Memory B cell (primary cell): ENCODE measurements around the gene INKA2.

ENCODE experiments used
- ATAC-seq: fragments of 150-1000 bp; cut with Tn5 transposase; 2 replicates; pipeline ENCODE4 v1.10.0; 2021; ENCODE audit warnings: low read depth, mild to moderate bottlenecking, moderate library complexity
- DNase-seq, 2 donors: peaks; one replicate each; pipeline ENCODE4 v3.0.0; 2022; ENCODE audit warnings: low spot score in 2 of 2
- H3K27ac Mint-ChIP-seq: one replicate; pipeline ENCODE4 v1.8.0; 2022; ENCODE audit warnings: mild to moderate bottlenecking, moderate library complexity, mixed read lengths
- H3K27me3 Mint-ChIP-seq: one replicate; pipeline ENCODE4 v1.8.0; 2022; ENCODE audit warnings: mixed read lengths
- H3K36me3 Mint-ChIP-seq: one replicate; pipeline ENCODE4 v1.8.0; 2022; ENCODE audit warnings: mild to moderate bottlenecking, mixed read lengths
- H3K4me1 Mint-ChIP-seq: one replicate; pipeline ENCODE4 v1.8.0; 2022; ENCODE audit warnings: mixed read lengths
- H3K4me3 Mint-ChIP-seq: one replicate; pipeline ENCODE4 v1.8.0; 2022; ENCODE audit warnings: mild to moderate bottlenecking, moderate library complexity, mixed read lengths
- H3K9me3 Mint-ChIP-seq: one replicate; pipeline ENCODE4 v1.8.0; 2022; ENCODE audit warnings: mixed read lengths

The INKA2 gene

DNA sequence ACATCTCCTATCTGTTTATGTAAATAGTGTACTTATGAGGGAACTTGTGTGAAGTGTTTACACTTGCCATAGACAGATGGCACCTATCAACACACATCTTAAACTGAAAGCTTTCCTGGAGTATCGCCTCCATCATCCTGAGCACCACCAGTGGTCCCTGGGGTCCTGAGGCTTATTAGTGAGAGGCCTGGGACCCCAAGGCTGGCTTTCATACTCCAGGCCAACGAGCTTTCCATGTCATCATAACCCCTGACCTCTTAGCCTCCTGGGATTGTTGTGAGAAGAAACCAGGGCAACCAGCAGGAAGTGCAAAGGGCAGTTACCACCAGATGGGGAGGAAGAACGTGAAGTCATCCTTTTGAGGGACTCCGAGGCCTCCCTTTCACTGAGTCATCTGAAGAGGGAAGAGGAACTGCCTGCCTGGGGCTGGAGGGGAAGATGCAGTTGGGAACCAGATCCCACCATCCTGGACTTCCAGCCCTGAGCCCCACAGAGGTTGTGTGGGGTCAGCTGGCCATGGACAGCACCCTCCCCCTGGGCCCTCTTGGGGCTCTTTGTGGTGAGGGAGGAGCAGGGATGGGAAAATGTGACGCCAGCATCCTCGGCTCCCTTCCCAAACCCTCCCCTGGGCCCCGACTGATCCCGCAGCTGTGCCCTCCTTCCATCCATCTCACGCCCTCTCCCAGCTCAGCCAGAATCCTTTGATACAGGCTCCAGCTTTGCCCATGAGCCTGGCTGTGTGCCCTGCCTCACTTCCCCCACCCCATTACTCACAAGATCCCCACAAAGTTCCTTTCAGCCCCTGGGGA lies 5.8 kb downstream of the INKA2 start:
- H3K4me3 Mint-ChIP-seq = no peak overlapping the region
- no peaks in the 10 kb centered on the region for H3K9me3 Mint-ChIP-seq
- H3K27me3 Mint-ChIP-seq = no peaks in the 10 kb centered on the region
- H3K27ac Mint-ChIP-seq = no peak overlapping the region
- no peak for DNase-seq
- H3K4me1 Mint-ChIP-seq = peaks cover 9% of the 10 kb centered on the region
- H3K36me3 Mint-ChIP-seq = no peaks in the 10 kb centered on the region
- no peak for ATAC-seq

DNA sequence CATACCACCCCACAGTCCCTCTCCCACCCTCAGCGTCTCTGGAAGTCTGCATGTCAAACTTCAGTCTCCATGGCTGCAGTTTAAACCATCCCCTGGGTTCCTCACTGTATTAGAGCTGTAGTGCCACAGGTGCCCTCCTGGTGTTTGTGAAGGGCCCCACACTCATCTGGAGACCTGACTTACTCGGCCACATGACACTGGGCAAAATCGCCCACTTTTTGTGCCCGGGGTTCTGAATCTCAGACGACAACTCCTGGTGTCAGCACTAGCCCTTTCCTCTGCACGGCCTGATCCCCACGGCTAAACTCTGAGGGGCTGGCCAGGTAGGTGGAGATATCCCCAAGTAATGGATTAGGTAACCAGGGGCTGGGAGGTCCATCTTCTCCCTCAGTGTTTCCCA lies 6.5 kb downstream of the INKA2 start:
- no peaks in the 10 kb centered on the region for H3K27me3 Mint-ChIP-seq
- H3K4me1 Mint-ChIP-seq = peaks cover 4% of the 10 kb centered on the region
- DNase-seq (no peak), ATAC-seq (no peak)
- H3K27ac Mint-ChIP-seq = no peak overlapping the region
- H3K36me3 Mint-ChIP-seq = no peaks in the 10 kb centered on the region
- no peak overlapping the region for H3K4me3 Mint-ChIP-seq
- H3K9me3 Mint-ChIP-seq = no peaks in the 10 kb centered on the region

- Mint-ChIP-seq H3K4me3 (no peak overlapping the region), H3K27me3 (no peaks in the 10 kb centered on the region), H3K27ac (no peak overlapping the region), H3K36me3 (no peaks in the 10 kb centered on the region), H3K9me3 (no peaks in the 10 kb centered on the region), H3K4me1 (no peaks in the 10 kb centered on the region)
- ATAC-seq (no peak), DNase-seq (no peak)
Measured at GRCh38 chr1:111731956-111732355, 7.2 kb downstream of the INKA2 start.

- DNase-seq = no peak
- Mint-ChIP-seq H3K27ac (no peak overlapping the region), H3K36me3 (no peaks in the 10 kb centered on the region), H3K9me3 (no peaks in the 10 kb centered on the region), H3K4me1 (no peaks in the 10 kb centered on the region), H3K27me3 (no peaks in the 10 kb centered on the region), H3K4me3 (no peak overlapping the region)
- no peak for ATAC-seq
Measured at GRCh38 chr1:111730706-111731105, 8.5 kb downstream of the INKA2 start.

DNA sequence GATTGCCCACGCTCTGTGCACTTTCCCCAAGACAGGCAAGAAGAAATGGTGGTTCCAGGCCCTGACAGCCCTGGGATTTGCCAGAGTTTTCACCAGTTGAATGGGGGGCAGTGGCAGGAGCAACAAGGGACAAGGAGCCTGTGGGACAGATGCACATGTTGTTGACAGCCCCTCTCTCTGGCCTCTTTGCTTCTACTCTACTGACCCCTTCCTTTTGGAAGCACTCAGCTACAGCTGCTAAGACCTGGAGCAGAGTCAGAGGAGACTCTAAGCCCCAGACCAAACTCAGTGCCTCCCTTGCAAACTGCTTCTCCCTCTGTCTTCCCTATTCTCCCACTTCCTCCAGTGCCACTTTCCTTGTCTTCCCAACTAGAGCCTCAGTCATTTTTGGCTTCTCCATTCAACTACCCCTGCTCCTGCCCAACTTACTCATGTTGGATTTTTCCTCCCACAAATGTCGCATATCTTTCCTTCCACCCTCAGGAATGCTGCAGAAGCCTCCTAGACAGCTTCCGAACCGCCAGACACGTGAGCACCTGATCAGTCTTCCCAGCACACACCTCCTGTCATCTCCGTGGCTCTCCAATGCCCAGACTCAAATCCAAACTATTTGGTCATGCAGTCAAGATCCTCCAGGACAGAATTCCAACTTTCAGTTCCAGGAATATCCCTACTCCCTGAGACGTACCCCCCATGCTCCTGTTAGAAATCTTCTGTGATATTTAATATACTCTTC lies 9.1 kb downstream of the INKA2 start:
- no peaks in the 10 kb centered on the region for H3K36me3 Mint-ChIP-seq
- H3K4me3 Mint-ChIP-seq = no peak overlapping the region
- H3K27ac Mint-ChIP-seq = no peak overlapping the region
- no peaks in the 10 kb centered on the region for H3K27me3 Mint-ChIP-seq
- no peaks in the 10 kb centered on the region for H3K9me3 Mint-ChIP-seq
- no peak for DNase-seq
- ATAC-seq = no peak
- peaks cover under 1% of the 10 kb centered on the region for H3K4me1 Mint-ChIP-seq

- peak in 1 of 2 donors; percentile 3 for DNase-seq
- Mint-ChIP-seq H3K4me3 (no peak overlapping the region), H3K9me3 (no peaks in the 10 kb centered on the region), H3K27ac (no peak overlapping the region), H3K36me3 (no peaks in the 10 kb centered on the region), H3K27me3 (no peaks in the 10 kb centered on the region), H3K4me1 (peaks cover 5% of the 10 kb centered on the region)
- ATAC-seq = no peak
Measured at GRCh38 chr1:111729271-111729921, 9.8 kb downstream of the INKA2 start.

DNA sequence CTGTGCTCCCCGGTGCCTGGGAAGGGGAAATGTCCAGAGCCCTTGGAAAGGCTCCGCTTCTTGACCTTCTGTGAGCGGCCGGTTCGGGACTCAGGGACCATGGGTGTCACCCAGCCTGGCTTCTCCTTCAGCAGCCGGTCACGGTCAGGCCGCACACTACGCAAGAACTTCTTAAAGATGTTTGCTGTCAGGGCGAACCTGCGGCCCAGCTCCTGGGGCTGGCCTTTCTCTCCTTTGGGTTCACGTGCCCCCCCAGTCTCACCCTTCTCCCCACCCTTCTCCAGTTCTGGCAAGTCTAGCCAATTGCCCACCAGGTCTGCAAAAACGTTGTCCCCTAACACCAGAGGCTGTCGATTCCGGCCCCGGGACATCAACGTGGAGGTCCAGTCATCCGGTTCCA lies 12.1 kb downstream of the INKA2 start:
- no peak for ATAC-seq
- H3K4me3 Mint-ChIP-seq = no peak overlapping the region
- DNase-seq = no peak
- H3K27ac Mint-ChIP-seq = no peak overlapping the region
- H3K9me3 Mint-ChIP-seq = no peaks in the 10 kb centered on the region
- H3K36me3 Mint-ChIP-seq = no peaks in the 10 kb centered on the region
- no peaks in the 10 kb centered on the region for H3K27me3 Mint-ChIP-seq
- peaks cover 19% of the 10 kb centered on the region for H3K4me1 Mint-ChIP-seq

DNA sequence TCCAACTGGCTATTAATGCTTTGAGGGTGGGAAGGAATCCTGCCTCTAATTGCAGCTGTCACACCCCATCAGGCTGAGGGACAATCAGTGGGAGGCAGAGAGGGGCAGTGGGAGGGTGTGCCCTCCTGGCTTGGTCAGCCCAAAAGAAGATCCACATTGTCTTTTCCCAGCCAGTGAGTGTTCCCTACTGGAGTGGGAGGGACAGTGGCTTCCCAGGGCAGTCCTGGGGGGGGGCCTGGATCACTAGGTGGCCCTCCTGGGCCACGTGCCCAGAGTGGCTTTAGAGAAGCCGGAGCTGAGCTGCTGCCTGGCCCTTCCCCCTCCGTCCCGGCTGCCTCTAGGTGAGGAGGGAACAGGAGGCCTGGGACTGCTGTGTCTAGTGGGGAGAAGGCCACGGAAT lies 14.0 kb downstream of the INKA2 start:
- ATAC-seq = no peak

GRCh38 chr1:111723871-111724270 lies 15.3 kb downstream of the INKA2 start:
- Mint-ChIP-seq H3K27me3 (no peaks in the 10 kb centered on the region), H3K36me3 (no peaks in the 10 kb centered on the region), H3K4me3 (peak overlapping the region; percentile 7), H3K9me3 (no peaks in the 10 kb centered on the region), H3K4me1 (peaks cover 31% of the 10 kb centered on the region), H3K27ac (peak overlapping the region; percentile 61)
- ATAC-seq = no peak
- DNase-seq = no peak

More for the DNA sequence above, 14.0 kb downstream of the INKA2 start:
- Mint-ChIP-seq H3K27ac (peak overlapping the region; percentile 31), H3K4me3 (no peak overlapping the region), H3K27me3 (no peaks in the 10 kb centered on the region), H3K9me3 (no peaks in the 10 kb centered on the region), H3K4me1 (peaks cover 28% of the 10 kb centered on the region), H3K36me3 (no peaks in the 10 kb centered on the region)
- DNase-seq = no peak

GRCh38 chr1:111723091-111723806 lies 15.9 kb downstream of the INKA2 start:
- Mint-ChIP-seq H3K27me3 (no peaks in the 10 kb centered on the region), H3K4me3 (peak overlapping the region; percentile 7), H3K36me3 (no peaks in the 10 kb centered on the region), H3K9me3 (no peaks in the 10 kb centered on the region), H3K4me1 (peaks cover 31% of the 10 kb centered on the region), H3K27ac (peak overlapping the region; percentile 87)
- DNase-seq = peak in 1 of 2 donors; percentile 36
- peak; percentile 96 for ATAC-seq

GRCh38 chr1:111720977-111721786 lies 18.0 kb downstream of the INKA2 start:
- Mint-ChIP-seq H3K4me1 (peaks cover 31% of the 10 kb centered on the region), H3K27ac (peak overlapping the region; percentile 83), H3K36me3 (peaks cover 4% of the 10 kb centered on the region), H3K27me3 (no peaks in the 10 kb centered on the region), H3K4me3 (no peak overlapping the region), H3K9me3 (no peaks in the 10 kb centered on the region)
- no peak for ATAC-seq
- no peak for DNase-seq

GRCh38 chr1:111720274-111720976 lies 18.8 kb downstream of the INKA2 start:
- H3K36me3 Mint-ChIP-seq = peaks cover 4% of the 10 kb centered on the region
- H3K4me1 Mint-ChIP-seq = peaks cover 31% of the 10 kb centered on the region
- H3K27me3 Mint-ChIP-seq = no peaks in the 10 kb centered on the region
- no peak overlapping the region for H3K4me3 Mint-ChIP-seq
- ATAC-seq (no peak), DNase-seq (no peak)
- H3K9me3 Mint-ChIP-seq = no peaks in the 10 kb centered on the region
- no peak overlapping the region for H3K27ac Mint-ChIP-seq

- DNase-seq (no peak), ATAC-seq (no peak)
- H3K27ac Mint-ChIP-seq = no peak overlapping the region
Measured at GRCh38 chr1:111719674-111720132, 19.5 kb downstream of the INKA2 start.

More at GRCh38 chr1:111719674-111720132, 19.5 kb downstream of the INKA2 start:
- peaks cover 4% of the 10 kb centered on the region for H3K36me3 Mint-ChIP-seq
- peaks cover 27% of the 10 kb centered on the region for H3K4me1 Mint-ChIP-seq
- H3K27me3 Mint-ChIP-seq = no peaks in the 10 kb centered on the region
- H3K9me3 Mint-ChIP-seq = no peaks in the 10 kb centered on the region
- H3K4me3 Mint-ChIP-seq = no peak overlapping the region
